GM08714 (cell line): Measurements from ENCODE around the gene IL37.
"Not testable (repeated sequence)": the region's sequence is repeated elsewhere in the genome, so short reads cannot be mapped to it uniquely, and the experiment has no call there.

Experiments used
- H3K4me3 ChIP-seq: fragments of 200-500 bp; sonication (Bioruptor generic); 2 replicates; pipeline ENCODE4 v1.5.1; 2014; ENCODE audit warnings: mild to moderate bottlenecking, low read length, inconsistent platforms
- ZNF274 ChIP-seq: IDR thresholded peaks from 2 replicates; pipeline ENCODE4 v1.6.1; 2012; ENCODE audit warnings: mild to moderate bottlenecking, low read depth, low read length

IL37 gene

GRCh38 chr2:112906276-112906675, 4.7 kb upstream of the IL37 start:
- no peak for TF ChIP-seq ZNF274
- H3K4me3 ChIP-seq = no peak overlapping the region

GRCh38 chr2:112907001-112907949, 3.7 kb upstream of the IL37 start:
- TF ChIP-seq ZNF274 = no peak
- no peak overlapping the region for H3K4me3 ChIP-seq

GRCh38 chr2:112908559-112908958, 2.4 kb upstream of the IL37 start:
- not testable (repeated sequence) for H3K4me3 ChIP-seq

GRCh38 chr2:112910219-112910618, 746 bp upstream of the IL37 start:
- H3K4me3 ChIP-seq = no peak overlapping the region
- no peak for TF ChIP-seq ZNF274

- TF ChIP-seq ZNF274 = no peak
- H3K4me3 ChIP-seq = no peak overlapping the region
Measured at GRCh38 chr2:112912403-112912802, 1.4 kb downstream of the IL37 start.

- H3K4me3 ChIP-seq = no peak overlapping the region
- no peak for TF ChIP-seq ZNF274
Measured at GRCh38 chr2:112915300-112916144, 4.6 kb downstream of the IL37 start.

GRCh38 chr2:112916145-112916571, 5.2 kb downstream of the IL37 start:
- H3K4me3 ChIP-seq = no peak overlapping the region
- no peak for TF ChIP-seq ZNF274

- H3K4me3 ChIP-seq = no peak overlapping the region
- TF ChIP-seq ZNF274 = no peak
Measured at GRCh38 chr2:112916625-112917247, 5.8 kb downstream of the IL37 start.

GRCh38 chr2:112917856-112918255, 6.9 kb downstream of the IL37 start:
- no peak for TF ChIP-seq ZNF274
- H3K4me3 ChIP-seq = no peak overlapping the region

- no peak overlapping the region for H3K4me3 ChIP-seq
- no peak for TF ChIP-seq ZNF274
Measured at GRCh38 chr2:112918256-112918655, 7.3 kb downstream of the IL37 start.

GRCh38 chr2:112919086-112919485, 8.1 kb downstream of the IL37 start:
- H3K4me3 ChIP-seq = no peak overlapping the region
- TF ChIP-seq ZNF274 = no peak

GRCh38 chr2:112920923-112921532, 10.1 kb downstream of the IL37 start:
- H3K4me3 ChIP-seq = no peak overlapping the region
- no peak for TF ChIP-seq ZNF274

- TF ChIP-seq ZNF274 = no peak
- no peak overlapping the region for H3K4me3 ChIP-seq
Measured at GRCh38 chr2:112921982-112922381, 11.0 kb downstream of the IL37 start.
